HG03139 (cell line): Measurements from ENCODE around the gene RALY.
A peak's percentile ranks its signal among the peaks of the same experiment; 100 is the strongest.

ENCODE experiments used
- ATAC-seq: cut with Tn5 transposase; IDR thresholded peaks from one replicate; pipeline ENCODE4 v1.9.1; 2021; ENCODE audit not compliant: unreplicated experiment

RALY gene

DNA sequence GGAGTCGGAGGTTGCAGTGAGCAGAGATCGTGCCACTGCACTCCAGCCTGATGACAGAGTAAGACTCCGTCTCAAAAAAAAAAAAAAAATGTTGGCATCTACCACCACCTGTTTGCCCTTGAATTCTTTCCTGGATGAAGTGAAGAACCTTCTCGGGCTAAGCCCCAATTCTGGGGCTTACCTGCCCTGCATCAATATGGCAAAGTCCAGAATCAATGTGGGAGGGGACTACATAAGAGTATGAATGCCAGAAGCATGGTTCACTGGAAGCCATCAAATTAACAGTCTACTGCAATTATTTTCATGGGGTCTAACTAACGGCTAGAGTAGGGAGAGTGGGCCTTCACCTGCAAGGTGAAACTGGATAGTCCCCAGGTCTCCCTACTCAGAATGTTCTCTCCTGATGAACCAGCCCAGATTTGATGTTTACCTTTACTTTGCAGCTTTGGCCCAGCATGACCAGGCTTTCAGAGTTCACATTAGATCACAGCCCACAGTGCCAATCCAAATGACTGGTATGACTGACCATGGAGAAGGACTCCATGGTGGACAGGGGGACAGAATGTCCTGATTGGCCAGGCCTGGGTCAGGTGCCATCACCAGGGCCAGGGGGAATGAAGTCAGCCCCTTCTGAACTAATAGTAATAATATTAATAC lies 7.0 kb upstream of the RALY start:
- ATAC-seq: no peak

DNA sequence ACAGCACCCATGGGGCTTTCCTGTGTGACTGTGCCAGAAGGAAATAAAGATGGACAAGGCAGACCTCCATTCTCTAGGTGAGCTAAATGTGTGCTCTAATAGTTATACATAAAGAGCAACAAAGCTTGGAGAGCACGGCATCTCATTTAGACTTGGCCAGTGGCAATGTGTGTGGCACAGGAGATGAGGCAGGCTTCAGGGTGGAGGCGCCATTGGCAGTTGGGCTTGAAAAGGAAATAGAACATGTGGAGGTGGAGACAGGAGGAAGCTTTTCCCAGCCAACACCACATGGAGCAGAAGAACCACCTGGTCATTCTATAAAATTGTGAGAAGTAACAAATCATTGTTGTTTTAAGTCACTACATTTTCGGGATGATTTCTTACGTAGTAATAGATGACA lies 3.6 kb upstream of the RALY start:
- ATAC-seq: no peak

DNA sequence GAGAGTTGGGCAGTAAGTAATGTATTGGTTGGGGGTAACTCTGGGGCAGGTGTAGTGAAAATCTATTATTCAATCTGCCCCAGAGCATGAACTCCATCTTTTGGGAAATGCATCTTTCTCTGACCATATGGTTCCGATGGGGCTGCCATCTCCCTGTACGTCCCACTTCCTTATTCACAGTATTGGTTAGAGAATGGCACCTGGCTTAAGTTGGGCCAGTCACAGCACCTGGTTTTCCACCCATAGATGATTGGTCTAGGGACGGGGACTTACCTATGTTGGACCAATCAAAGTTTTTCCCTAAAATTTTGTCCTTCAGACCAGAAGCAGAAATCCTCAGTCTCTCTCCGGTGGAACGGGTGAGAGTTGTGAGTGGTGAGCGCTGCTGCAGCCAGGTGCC lies 2.2 kb upstream of the RALY start:
- ATAC-seq: no peak

DNA sequence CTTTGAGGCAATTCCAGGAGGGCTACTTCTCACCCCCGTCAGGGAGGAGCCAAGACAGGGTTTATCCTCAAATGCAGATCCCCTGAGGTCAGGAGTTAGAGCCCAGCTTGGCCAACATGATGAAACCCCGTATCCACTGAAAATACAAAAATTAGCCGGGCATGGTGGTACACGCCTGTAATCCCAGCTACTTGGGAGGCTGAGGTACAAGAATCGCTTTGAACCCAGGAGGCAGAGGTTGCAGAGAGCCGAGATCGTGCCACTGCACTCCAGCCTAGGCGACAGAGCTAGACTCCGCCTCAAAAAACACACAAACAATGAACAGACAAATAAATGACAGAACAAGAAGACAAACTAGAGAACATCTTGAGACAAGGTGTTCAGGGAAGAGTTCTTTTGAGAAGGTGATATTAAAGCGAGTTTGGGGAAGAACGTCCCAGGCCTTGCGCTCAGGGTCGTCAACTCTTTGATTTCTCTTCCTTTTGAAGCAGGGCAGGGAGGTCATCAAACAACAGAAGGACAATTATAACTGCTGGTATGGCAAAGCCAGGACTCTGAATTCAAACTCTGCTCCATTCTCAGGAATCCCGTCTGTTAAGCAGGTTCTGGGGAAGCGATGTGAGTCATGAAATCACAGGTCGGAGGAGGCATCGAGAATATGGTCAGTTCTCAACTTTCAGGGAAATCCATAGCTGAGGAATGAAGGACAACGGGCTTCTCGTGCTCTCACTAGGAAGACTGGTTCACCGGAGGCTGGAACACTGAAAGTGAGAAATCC lies 1.4 kb upstream of the RALY start:
- ATAC-seq: no peak

DNA sequence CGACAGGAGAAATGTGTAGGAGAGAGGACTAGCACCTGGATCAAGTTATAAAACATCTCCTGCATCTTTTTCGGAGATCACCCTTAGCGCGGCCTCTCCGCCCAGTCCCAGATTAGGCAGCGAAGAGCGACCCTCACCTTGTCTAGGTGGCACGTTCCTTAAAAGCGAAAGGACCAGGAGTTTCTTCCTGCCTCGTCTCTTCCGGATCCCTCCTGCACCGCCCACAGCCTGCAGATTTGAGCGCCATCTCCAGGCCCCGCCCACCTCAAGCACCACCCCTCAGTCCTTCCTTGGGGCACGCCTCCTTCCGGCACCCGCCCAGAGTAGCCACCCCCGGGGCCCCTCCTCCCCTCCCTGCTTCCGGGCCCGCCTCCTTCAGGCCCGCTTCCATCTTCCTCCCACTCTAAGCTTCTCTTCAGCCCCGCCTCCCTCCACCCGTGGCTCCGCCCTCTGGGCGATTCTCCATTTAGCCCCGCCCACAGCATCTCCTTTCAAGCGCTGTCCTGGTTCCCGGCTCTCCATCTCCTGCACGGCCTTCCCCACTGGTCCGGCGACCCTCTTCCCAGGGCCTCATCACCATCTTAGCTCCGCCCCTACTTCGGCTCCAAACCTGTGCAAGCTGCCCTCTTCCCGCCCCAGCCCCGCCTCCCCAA lies 662 bp upstream of the RALY start:
- peak; percentile 69 for ATAC-seq

DNA sequence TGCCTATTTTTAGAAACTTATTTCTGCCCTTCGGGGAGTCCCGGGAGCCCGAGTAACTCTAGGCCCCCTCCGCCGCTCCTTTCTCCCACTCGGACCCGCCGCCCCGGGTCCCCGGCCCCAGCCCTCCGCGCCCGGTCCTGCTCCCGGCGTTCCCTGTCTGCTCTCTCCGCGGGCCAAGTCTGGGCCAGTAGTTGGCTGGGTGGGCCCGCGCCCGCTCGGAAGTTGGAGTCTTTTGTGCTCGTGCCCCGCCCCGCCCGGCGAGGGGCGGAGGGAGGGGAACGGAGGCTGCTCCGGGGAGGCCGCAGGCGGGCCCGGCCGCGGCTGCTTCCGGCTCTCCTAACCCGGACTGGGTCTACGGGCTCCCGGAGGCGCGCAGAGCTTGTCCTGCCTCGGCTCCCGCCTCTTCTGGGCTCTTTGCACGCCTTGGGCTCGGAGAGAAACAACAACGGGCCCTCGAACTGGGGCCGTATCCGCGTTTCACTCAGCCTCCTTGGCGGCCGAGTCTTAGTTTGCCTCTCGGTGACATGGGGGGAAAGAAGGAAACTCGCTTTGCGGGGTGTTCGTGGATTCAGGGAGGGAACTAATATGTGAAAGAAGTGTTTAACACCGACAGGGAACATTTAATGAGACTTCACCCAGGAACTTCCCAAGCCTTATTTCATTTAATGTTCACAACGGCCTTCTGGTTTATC lies 657 bp downstream of the RALY start:
- peak; percentile 32 for ATAC-seq

DNA sequence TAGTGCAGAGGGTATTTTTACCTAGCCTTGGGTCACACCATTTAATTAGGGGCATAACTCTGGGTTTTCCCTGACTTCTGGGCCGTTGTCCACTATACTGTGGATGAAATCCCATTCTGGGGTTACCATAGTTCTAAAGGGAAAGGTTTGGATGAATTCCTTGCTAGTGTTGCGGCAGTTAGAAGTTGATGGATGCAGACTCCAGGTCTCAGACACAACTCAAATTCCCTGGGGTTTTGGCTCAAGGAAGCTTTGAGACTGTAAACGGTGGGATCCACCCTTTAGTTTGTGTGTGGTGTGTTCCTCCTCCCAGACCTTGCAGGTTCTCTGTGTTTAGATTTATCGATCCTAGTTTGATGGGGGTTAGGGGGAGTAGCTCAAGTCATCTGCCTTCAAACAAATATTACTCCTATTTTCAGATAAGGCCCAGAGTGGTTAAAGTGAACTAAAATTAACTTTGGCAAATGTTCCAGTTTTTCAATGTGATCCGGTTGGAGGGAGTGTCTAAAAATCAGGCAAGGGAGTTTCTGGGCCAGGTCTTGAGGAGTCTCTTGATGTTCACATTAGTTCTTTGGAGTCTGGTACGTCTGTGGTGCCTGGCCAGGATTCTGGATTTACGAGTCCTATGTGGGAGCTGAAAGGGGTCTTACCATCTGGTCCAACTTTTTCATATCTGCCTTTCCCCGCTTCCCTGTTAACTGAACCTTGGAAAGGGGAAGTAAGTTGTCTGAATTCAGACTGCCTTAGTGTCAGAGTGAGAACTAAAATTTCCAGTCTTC lies 1.5 kb downstream of the RALY start:
- ATAC-seq: no peak

DNA sequence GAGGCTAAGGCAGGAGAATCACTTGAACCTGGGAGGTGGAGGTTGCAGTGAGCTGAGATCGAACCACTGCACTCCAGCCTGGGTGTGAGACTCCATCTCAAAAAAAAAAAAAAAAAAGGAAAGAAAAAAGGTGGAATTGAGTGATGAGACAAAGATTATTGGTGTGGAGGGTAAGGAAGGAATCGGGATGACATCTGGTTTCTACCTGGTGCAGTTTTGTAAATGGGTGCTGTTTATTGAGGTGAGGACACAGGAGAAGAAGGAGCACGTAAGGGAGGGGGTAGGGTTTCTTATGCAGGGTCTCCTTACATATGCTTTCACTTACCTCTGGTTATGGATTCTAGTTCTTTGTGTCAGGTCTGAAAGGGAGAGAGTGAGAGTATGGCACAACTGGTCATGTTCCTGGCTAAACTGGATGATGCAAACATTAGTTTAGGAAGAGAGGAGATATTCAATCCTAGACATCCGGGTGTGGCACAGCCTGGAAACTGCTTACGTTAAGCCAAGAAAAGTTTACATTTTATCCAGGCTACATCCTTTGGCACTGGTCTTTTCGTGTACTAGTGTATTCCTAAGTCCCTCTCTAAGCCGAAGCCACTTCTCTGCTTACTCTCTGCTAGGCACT lies 5.4 kb downstream of the RALY start:
- no peak for ATAC-seq

DNA sequence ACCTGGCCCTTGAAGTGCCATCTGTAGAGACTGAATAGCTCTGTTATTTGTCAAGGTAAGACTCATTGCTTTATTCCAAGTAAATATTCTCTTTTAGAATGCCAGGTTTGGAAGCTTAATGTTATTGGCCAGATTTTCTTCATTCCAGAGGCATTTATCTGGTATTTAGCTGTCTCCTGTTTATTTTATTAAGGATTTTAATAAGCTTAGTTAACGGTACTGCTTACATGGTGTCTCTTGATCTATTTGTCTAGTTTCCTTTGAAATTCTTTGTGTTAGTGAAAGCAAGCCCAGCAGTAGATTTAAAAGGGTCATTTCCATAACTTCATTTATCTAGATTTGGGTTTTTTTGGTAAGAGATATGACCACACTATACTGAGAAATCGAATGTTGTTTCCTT lies 7.7 kb downstream of the RALY start:
- ATAC-seq: no peak

DNA sequence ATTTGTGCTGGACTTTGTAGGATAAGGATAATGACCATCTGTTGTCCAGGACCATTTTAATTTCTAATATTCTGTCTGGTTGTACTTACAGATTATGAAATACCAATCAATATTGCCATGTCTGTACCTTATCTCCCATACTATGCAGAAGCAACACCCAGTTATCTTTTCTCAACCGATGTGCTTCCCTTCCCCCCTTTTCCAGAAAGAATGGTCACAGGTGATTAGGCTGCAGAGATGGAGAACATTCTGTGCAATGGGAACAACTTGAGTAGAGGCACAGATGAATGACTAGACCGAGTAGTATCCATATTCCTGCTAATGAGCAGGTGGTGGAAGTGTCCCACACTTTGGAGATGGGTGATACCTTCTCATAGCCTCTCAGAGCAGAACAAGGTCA lies 10.5 kb downstream of the RALY start:
- no peak for ATAC-seq

DNA sequence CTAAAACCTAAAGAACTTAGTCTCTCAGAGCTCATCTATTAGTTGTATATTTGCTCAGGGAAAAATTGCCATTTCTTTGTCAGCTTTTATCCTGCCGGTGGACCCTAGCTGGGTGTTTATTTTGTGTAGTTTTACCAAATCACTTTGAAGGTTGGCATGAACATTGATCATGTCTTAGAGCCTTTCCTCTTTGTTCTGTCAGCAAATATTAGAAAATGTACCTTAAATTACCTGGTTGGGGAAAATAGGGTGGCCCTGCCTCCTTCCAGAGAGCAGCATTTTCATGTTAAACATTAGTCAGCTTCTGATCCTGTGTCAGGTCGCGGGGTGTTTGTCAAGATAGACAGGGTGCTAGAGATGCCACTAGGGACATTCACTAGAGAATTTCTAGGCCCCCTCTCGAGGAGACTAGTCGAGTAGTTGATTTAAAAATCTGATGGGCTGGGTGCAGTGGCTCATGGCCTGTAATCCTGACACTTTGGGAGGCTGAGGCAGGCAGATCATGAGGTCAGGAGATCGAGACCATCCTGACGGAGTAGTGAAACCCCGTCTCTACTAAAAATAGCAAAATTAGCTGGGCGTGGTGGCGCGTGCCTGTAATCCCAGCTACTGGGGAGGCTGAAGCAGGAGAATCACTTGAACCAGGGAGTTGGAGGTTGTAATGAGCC lies 11.2 kb downstream of the RALY start:
- ATAC-seq: no peak

DNA sequence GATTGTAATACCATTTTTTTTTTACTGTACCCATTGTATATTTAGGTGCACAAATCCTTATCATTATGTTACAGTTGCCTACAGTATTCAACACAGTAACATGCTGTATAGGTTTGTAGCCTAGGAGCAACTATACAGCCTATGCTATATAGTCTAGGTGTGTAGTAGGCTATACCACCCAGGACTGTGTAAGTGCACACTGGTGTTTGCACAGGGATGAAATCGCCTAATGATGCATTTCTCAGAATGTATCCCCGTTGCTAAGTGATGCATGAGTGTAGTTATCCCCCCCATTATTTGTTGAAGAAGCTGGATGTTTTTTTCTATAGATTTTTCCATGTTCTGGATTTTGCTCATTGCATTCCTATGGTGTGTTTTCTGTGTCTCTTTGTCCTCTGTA lies 12.9 kb downstream of the RALY start:
- ATAC-seq: no peak

DNA sequence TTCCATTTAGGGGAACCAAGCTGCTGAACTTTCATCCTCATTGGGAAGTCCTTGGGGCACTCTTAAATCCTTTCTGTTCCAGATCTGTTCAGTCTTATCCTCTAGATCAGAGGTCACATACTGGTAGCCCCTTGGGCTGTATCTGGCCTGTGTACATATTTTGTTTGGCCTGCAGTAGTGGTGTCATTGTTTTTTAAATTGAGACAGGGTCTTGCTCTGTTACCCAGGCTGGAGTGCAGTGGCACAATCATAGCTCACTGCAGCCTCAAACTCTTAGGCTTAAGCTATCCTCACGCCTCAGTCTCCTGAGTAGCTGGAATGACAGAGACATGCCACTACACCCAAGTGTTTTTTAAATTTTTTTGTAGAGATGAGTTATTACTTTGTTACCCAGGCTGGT lies 14.8 kb downstream of the RALY start:
- ATAC-seq: no peak

DNA sequence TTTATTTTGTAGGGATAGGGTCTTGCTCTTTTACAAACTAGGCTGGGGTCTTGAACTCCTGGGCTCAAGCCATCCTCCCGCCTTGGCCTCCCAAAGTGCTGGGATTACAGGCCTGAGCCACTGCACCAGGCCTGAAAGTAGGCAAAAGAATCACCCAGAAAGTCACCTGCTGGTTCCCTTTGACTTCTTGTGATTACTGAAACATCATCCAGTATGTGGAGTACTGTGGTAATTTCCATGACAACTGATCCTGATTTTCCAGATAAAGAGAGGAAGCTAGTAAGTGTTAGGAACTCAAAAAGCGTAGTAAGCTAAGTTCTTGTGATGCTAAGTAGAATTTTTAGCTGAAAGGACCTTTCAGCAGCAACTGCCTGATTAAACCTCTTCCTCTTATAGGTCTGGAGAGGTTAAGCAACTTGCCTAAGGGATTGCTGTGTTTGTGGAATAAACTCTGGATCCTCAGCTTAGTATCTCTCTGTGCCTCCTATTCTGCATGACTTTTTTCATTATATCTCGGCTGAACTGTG lies 16.8 kb downstream of the RALY start:
- ATAC-seq: no peak

DNA sequence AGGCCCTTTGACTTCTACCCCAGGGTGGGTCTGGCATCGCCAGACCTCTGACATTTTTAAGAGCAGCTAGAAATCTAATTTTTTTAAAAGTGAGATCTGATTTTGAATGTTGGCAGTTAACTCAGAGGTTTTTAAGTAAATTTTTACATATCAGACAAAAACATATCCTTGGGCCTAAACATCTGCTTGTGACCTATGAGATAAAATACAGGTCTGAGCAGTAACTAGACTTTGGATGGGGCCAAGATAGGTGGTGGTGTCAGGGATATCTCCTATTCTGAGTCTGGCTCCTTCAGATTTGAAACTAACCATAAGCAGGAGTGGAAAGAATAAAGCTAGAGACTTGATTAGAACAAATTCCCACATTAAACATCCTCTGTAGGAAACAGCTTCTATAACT lies 17.6 kb downstream of the RALY start:
- ATAC-seq: no peak

DNA sequence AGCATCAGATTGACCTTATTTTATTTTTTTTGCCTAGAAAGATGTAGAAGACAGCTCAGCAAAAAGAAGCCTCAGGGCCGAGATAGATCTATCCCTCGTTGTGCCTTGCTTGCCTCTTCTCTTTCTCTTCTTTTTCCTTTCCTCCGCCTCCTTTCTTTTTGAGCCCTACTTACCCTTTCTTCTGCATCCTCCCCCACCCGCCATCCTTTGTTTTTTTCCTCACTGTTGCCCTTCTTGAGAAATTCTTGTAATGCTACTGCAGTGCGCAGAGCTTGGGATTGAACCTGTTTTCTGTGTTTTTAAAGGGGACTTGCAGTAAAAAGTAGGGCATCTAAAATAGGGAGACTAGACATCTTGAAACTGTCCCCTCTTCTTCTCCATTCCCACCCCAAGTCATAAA lies 18.6 kb downstream of the RALY start:
- ATAC-seq: no peak

DNA sequence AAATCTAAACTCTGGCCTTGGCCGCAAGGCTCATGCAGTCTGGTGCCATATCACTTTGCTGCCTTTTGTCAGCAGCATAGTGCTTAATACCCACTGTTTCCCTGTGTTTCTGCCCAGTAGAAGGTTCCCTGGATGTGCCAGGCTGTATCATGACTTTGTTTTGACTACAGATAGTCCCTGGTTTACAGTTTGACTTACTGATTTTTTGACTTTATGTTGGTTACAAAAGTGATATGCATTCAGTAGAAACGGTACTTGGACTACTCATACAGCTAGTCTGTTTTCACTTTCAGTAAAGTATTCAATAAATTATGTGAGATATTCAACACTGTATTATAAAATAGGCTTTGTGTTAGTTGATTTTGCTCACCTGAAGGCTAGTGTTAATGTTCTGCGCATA lies 19.0 kb downstream of the RALY start:
- ATAC-seq: no peak

DNA sequence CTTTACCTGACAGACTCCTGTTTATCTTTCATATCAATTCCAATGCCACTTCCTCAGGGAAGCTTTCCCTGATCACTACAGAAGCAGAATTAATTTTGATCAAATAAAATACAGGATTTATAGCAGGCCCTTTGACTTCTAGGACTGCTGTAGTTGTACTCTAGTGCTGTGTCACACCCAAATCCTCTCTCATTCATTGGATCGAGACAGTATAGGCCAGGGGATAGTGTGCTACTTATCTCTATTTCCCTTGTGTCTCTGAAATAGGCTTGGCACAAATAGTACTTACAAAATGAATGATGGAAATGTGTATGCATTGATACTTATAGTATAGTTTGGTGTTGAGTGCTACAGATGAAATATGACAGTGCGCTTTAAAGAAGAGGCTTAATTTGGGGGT lies 19.8 kb downstream of the RALY start:
- ATAC-seq: no peak

DNA sequence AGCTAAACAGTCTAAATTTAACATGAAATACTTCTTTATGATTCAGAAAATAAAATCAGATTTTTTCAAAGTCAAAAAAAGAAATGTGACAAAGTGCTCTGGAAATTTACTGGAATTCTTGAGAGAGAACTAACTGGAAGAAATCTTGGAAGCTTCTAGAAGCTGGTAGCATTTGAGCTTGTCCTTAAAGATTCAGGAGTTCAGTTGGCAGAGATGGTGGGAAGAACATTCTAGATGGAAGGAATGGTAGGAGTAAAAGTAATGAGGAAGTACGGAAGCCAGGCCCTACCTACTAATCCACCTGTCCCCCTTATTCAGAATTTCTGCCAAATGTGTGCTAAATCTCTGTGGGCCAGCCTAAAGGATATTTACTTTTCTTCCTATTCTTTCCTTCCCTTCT lies 21.2 kb downstream of the RALY start:
- no peak for ATAC-seq
